HCT116 (cell line): ENCODE measurements around the gene NEMP2. TPM values are rescaled to one million over a fixed set of nuclear protein-coding genes. Genes with fewer than 3 reads are reported as not detected.

Experiments used
- ATAC-seq: fragments of 200-7000 bp; cut with Tn5 transposase; 2 replicates; pipeline ENCODE4 v1.9.1; 2020; ENCODE audit warnings: mild to moderate bottlenecking, moderate library complexity
- BruUV-seq: library from RNA; stranded (reverse); fragments of 400-500 nt; replicated peaks from 2 replicates; lab custom pipeline; 2021; lab: Mats Ljungman, UMichigan
- CTCF ChIA-PET: fragments of 300-600 bp; sonication (Branson Sonifier 250); formaldehyde crosslinking; loops from one replicate; lab custom pipeline; 2021; ENCODE audit warnings: antibody characterized with exemption; lab: Charles Lee
- POLR2A ChIA-PET: fragments of 300-600, 350-600 bp; sonication (Branson Sonifier 250); formaldehyde crosslinking; loops from one replicate; lab custom pipeline; 2021; ENCODE audit warnings: antibody characterized with exemption; lab: Charles Lee
- RAD21 ChIA-PET, 2 experiments: fragments of 300-600 bp; sonication (Branson Sonifier 250); formaldehyde crosslinking; loops; one replicate each; lab custom pipeline; 2023; ENCODE audit warnings: low total read pairs in 2 of 2; ENCODE audit not compliant: uncharacterized antibody in 2 of 2, unreplicated experiment in 2 of 2, low non-redundant PET in 1 of 2; lab: Charles Lee
- DNase-seq: peaks from one replicate; pipeline ENCODE4 v3.0.0-alpha.2; 2010; ENCODE audit warnings: low read depth, low spot score
- H2AFZ ChIP-seq: fragments of 200-600 bp; shearing (Covaris generic), sonication (generic); 2 replicates; pipeline ENCODE4 v1.6.1; 2017; ENCODE audit warnings: low read depth, mixed run types, mixed read lengths, antibody characterized with exemption, low read length; ENCODE audit not compliant: poor library complexity, severe bottlenecking
- H3K27ac ChIP-seq: 2 replicates; pipeline ENCODE4 v1.5.1; 2012; ENCODE audit warnings: low read depth, low read length
- H3K27me3 ChIP-seq: fragments of 200-600 bp; sonication (generic); 2 replicates; pipeline ENCODE4 v1.6.1; 2016; ENCODE audit warnings: mixed run types, low read length, mixed read lengths; ENCODE audit not compliant: insufficient read depth
- H3K36me3 ChIP-seq, 2 experiments: fragments of 200-500 bp in 1 of 2; fragments of 200-600 bp in 1 of 2; sonication (Bioruptor generic) in 1 of 2; sonication (generic) in 1 of 2; 2 replicates each; pipeline versions ENCODE4 v1.5.1 to v1.6.1; 2014 to 2016; ENCODE audit warnings: low read length in 2 of 2, inconsistent platforms in 1 of 2, mixed read lengths in 1 of 2, mixed run types in 1 of 2; ENCODE audit not compliant: insufficient read depth in 2 of 2, control insufficient read depth in 1 of 2
- H3K4me1 ChIP-seq, 2 experiments: fragments of 200-600 bp in 1 of 2; sonication (generic) in 1 of 2; 2 replicates each; pipeline versions ENCODE4 v1.5.1 to v1.6.1; 2012 to 2017; ENCODE audit warnings: low read length in 2 of 2, inconsistent platforms in 1 of 2, mild to moderate bottlenecking in 1 of 2, mixed read lengths in 1 of 2, mixed run types in 1 of 2, moderate library complexity in 1 of 2; ENCODE audit not compliant: insufficient read depth in 2 of 2, control insufficient read depth in 1 of 2
- H3K4me2 ChIP-seq: fragments of 200-600 bp; sonication (generic); 2 replicates; pipeline ENCODE4 v1.6.1; 2017; ENCODE audit warnings: mixed run types, low read length, mixed read lengths
- H3K4me3 ChIP-seq, 2 experiments: fragments of 200-600 bp in 1 of 2; sonication (generic) in 1 of 2; replicated peaks in 1 of 2; 2 replicates each; pipeline ENCODE4 v1.5.1; 2011 to 2016; ENCODE audit warnings: low read length in 2 of 2, control low read depth in 1 of 2, low read depth in 1 of 2, mild to moderate bottlenecking in 1 of 2, mixed read lengths in 1 of 2, mixed run types in 1 of 2
- H3K79me2 ChIP-seq: fragments of 200-600 bp; sonication (generic); 2 replicates; pipeline ENCODE4 v1.6.1; 2017; ENCODE audit warnings: mild to moderate bottlenecking, mixed run types, low read length, moderate library complexity, mixed read lengths; ENCODE audit not compliant: insufficient read depth
- H3K9ac ChIP-seq: fragments of 200-600 bp; sonication (generic); 2 replicates; pipeline ENCODE4 v1.6.1; 2016; ENCODE audit warnings: low read length, mixed read lengths
- H3K9me2 ChIP-seq: fragments of 200-600 bp; sonication (generic), shearing (Covaris generic); 2 replicates; pipeline ENCODE4 v1.6.1; 2017; ENCODE audit warnings: mixed run types, mild to moderate bottlenecking, moderate library complexity; ENCODE audit not compliant: insufficient read depth
- H3K9me3 ChIP-seq, 2 experiments: fragments of 200-500 bp in 1 of 2; fragments of 200-600 bp in 1 of 2; sonication (Bioruptor generic) in 1 of 2; sonication (generic) in 1 of 2; 2 replicates each; pipeline ENCODE4 v1.6.1; 2014 to 2017; ENCODE audit warnings: low read length in 2 of 2, mixed read lengths in 2 of 2, inconsistent platforms in 1 of 2, low read depth in 1 of 2, mild to moderate bottlenecking in 1 of 2, mixed run types in 1 of 2, moderate library complexity in 1 of 2; ENCODE audit not compliant: control insufficient read depth in 1 of 2, insufficient read depth in 1 of 2
- H4K20me1 ChIP-seq: fragments of 200-600 bp; sonication (generic), shearing (Covaris generic); 2 replicates; pipeline ENCODE4 v1.6.1; 2017; ENCODE audit warnings: mixed run types, mild to moderate bottlenecking, moderate library complexity; ENCODE audit not compliant: insufficient read depth
- ATF3 ChIP-seq: IDR thresholded peaks from 2 replicates; pipeline ENCODE4 v1.6.1; 2012
- CBX3 ChIP-seq: IDR thresholded peaks from 2 replicates; pipeline ENCODE4 v1.6.1; 2012; ENCODE audit warnings: low read depth
- ELF1 ChIP-seq: IDR thresholded peaks from 2 replicates; pipeline ENCODE4 v1.6.1; 2012; ENCODE audit warnings: low read depth, borderline replicate concordance
- FOSL1 ChIP-seq: IDR thresholded peaks from 2 replicates; pipeline ENCODE4 v1.6.1; 2012; ENCODE audit warnings: low read depth
- JUND ChIP-seq: IDR thresholded peaks from 2 replicates; pipeline ENCODE4 v1.6.1; 2012
- MAX ChIP-seq: IDR thresholded peaks from 2 replicates; pipeline ENCODE4 v1.6.1; 2012
- REST ChIP-seq: IDR thresholded peaks from 2 replicates; pipeline ENCODE4 v1.6.1; 2012; ENCODE audit warnings: low read depth
- SP1 ChIP-seq: IDR thresholded peaks from 2 replicates; pipeline ENCODE4 v1.6.1; 2012; ENCODE audit warnings: low read depth
- SRF ChIP-seq: IDR thresholded peaks from 2 replicates; pipeline ENCODE4 v1.6.1; 2012; ENCODE audit warnings: low read depth
- TCF7L2 ChIP-seq: IDR thresholded peaks from 2 replicates; pipeline ENCODE4 v1.7.0; 2011; ENCODE audit warnings: borderline replicate concordance, inconsistent platforms; ENCODE audit not compliant: insufficient read depth, insufficient read length; ENCODE audit errors: extremely low read depth
- YY1 ChIP-seq: IDR thresholded peaks from 2 replicates; pipeline ENCODE4 v1.6.1; 2011; ENCODE audit warnings: low read length, low read depth, moderate library complexity, mild to moderate bottlenecking; ENCODE audit not compliant: insufficient replicate concordance; ENCODE audit errors: extremely low read depth
- ZBTB33 ChIP-seq: IDR thresholded peaks from 2 replicates; pipeline ENCODE4 v1.6.1; 2011; ENCODE audit warnings: mild to moderate bottlenecking, low read length, moderate library complexity; ENCODE audit not compliant: insufficient replicate concordance; ENCODE audit errors: extremely low read depth
- ZFX ChIP-seq: fragments of 450-650 bp; IDR thresholded peaks from 2 replicates; pipeline ENCODE4 v1.6.1; 2017
- ZNF274 ChIP-seq: fragments of 200-500 bp; sonication (Bioruptor generic); IDR thresholded peaks from 2 replicates; pipeline ENCODE4 v1.6.1; 2014; ENCODE audit warnings: mild to moderate bottlenecking, low read depth, low read length, inconsistent platforms
- intact Hi-C: fragments of 100-400 bp; cut with micrococcal nuclease; formaldehyde crosslinking; loops from 2 replicates; pipeline ENCODE4 v1.10.0; 2022
- total RNA-seq: library from RNA; stranded (reverse); gene quantifications from one replicate; pipeline ENCODE4 v1.2.1, GENCODE V29; 2021; ENCODE audit not compliant: unreplicated experiment

Gene NEMP2
- total RNA-seq, 1 experiment from 2014 or later = 8.6 TPM

DNA sequence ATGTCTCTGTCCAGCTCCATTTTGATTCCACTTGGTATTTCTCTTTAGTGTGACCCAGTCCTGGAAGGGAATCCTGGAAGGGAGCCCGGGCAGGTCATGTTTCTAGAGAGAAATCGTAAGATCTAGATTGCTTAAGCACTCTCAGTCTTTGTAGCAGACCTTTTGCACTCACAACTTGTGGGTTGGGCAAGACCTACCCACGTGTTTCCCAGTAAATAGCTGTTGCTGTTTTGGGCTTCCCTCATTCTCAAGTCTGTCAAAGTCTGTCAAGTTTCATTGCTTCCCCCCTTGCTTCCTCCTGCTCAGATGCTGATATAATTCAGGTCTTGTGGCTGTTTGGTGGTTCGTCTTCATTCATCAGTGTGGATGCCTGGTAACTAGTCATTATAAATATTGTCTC, 17.4 kb upstream of the NEMP2 start:
- intact Hi-C loops = no loop called here
- BruUV-seq = no TSS peak
- Histone ChIP-seq H2AFZ (no peak overlapping the region), H3K9ac (no peak overlapping the region), H3K4me3 (no peak overlapping the region), H3K4me1 (peaks cover 0 to 6% of the 10 kb centered on the region in 2 experiments; a peak in 1 of 4 replicates), H3K36me3 (no peaks in the 10 kb centered on the region), H3K9me2 (no peaks in the 10 kb centered on the region), H3K27me3 (no peaks in the 10 kb centered on the region), H3K27ac (no peak overlapping the region), H3K4me2 (no peak overlapping the region)
- POLR2A ChIA-PET = interaction anchor here (0.6 kb wide), 1 partner anchor 53 kb away, joined by 4 read pairs; no protein-coding TSS in a partner anchor
- DNase-seq = no peak
- no peak for ATAC-seq
- CTCF ChIA-PET = no interaction called here
- TF ChIP-seq REST (no peak), ZNF274 (no peak), ZFX (no peak), TCF7L2 (no peak), CBX3 (no peak), SP1 (no peak), YY1 (no peak), MAX (no peak), ATF3 (no peak), SRF (no peak), JUND (no peak), FOSL1 (no peak), ZBTB33 (no peak), ELF1 (no peak)
- TF ChIP-seq, all 23 proteins: peak for 0
- no peaks in the 10 kb centered on the region for H3K79me2 ChIP-seq
- no peaks in the 10 kb centered on the region for H4K20me1 ChIP-seq
- no peaks in the 10 kb centered on the region for H3K9me3 ChIP-seq
- RAD21 ChIA-PET = no interaction called here
